CD4-positive, alpha-beta T cell treated with Interleukin-15 for 1 hour (primary cell): Measurements from ENCODE around the gene GPR150.

Experiments
- DNase-seq: peaks from one replicate; pipeline ENCODE4 v3.0.0-alpha.2; 2020

The GPR150 gene

DNA sequence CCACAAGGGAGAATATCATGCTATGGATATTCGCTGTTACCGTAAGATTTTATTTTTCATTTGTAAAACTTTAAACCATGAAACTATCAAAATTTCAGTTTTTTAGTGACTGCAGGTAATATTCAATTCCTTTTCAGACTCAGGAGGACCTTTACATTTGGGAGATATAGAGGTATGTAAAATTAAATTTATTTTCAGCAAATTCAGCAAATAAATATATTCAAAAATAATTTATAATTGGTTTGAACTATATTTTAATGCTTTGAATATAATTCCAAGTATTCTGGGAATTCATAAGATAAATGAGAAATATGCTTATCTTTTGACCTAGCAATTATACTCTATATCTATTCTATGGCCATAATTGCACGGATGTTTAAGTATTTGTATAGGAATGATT lies 34.3 kb downstream of the GPR150 start:
- no peak for DNase-seq

DNA sequence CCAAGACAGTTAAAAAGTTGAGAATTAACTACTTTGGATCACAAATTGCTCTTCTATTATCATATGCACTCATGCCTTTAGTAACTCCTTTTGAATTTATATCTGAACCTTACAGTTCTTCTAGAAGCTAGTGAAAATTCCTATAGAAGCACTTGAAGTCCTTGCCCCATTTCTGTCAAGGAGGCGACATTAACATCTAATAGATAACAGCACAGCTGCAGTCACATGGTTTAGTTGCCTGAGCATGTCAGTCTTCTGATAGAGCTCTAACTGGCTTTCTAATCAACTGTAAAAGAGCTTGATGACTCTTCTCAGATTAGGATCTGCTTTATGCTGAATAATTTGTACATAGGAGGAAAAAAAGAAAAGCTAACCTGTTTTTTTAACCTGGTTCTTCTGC lies 35.7 kb downstream of the GPR150 start:
- DNase-seq: no peak

- no peak for DNase-seq
Observed at GRCh38 chr5:95660060-95660459, 40.2 kb downstream of the GPR150 start.

GRCh38 chr5:95662946-95663345 lies 43.1 kb downstream of the GPR150 start:
- no peak for DNase-seq

DNA sequence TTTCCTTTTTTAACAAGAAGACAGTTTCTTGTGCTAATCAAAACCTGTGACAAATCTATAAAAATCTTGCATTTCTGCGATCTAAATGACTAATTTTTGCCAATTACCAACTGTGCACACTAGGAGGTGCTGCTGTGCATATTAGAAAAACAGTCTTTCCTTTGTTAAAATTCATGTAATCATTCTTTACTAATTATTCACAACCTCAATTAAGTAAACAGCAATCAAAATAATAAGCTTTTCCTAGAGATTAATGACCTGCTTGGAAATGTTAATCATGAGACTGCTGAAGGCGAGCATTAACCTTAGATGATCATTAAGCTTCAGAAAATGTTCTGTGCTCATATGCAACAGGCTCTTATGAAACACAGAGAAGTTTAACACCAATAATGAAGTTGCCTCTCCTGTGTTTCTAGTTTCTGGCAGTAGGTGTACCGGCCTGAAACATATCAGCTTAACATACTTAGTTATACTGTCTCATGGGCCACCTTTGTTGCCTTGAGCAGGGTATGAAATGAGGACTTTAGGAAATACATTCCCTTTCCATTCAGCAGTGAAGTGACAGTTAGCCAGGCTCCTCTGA lies 44.4 kb downstream of the GPR150 start:
- no peak for DNase-seq

- DNase-seq: no peak
Observed at GRCh38 chr5:95667061-95667618, 47.3 kb downstream of the GPR150 start.

DNA sequence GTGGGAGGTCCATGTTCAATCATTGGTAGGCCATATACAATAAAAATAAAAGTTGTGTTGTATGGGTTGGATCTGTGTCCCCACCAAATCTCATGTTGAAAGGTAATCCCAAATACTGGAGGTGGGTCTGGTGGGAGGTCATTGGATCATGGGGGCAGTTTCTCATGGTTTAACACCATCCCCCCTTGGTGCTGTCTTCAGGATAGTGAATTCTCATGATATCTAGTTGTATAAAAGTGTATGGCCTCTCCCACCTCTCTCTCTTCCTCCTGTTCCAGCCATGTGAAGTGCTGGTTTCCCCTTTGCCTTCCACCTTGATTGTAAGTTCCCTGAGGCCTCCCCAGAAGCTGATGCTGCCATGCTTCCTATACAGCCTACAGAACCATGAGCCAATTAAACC lies 47.8 kb downstream of the GPR150 start:
- no peak for DNase-seq

DNA sequence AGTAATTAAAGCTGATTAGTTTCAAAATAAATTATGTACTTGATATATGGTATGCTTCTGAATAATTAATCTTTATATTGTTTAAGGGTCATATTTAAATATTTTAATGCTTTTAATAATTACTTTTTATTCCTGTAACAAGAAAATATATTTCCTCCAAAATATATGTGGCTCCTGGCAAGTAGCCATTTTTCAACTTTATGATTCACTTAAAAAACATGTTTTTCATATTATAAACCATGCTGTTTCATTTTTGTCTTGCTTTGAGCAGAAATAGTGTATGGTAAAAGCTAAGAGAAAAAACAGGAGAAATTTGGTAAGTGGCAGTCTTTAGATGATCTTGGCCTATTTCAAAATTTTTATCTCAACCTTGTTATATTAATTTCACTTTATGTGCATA lies 48.3 kb downstream of the GPR150 start:
- DNase-seq: no peak

- DNase-seq: no peak
Observed at GRCh38 chr5:95668728-95669127, 48.8 kb downstream of the GPR150 start.

DNA sequence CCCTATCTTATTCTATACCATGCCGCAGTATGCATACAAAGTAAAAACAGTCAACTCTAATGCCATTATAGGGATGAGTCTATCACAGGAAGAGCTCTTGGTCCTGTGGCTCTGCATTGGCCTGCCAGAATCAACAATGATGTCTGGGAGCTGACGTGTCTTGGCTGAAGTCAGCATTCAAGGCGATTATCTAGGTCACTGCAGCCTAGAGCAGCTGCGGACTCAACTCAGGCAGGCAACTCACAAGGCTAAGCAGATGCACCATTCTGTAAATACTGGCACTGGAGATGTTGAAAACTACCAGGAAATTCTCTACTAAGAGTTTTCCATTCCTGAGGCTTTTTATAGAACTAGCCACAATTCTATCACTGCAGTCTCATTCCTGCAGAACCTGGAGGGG lies 49.7 kb downstream of the GPR150 start:
- no peak for DNase-seq

DNA sequence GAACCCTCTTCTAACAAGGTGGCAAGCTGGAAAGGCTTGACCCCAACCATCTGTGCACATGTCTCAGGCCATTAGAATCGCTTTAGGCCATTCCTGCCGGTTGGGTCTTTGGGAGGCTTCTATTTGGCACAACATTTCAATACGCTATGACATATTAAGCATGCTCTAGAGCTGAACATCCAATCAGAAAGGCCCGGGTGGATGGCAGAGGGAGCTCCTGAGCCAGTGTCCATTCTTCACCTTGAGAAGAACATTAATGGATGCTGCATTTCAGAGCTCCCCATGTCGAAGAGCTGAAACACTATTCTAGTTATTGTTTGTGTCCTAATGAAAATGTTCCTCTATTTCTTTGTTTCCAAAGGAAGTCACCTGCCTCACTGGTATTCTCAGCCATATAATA lies 50.1 kb downstream of the GPR150 start:
- DNase-seq: no peak

- no peak for DNase-seq
Observed at GRCh38 chr5:95670568-95670967, 50.7 kb downstream of the GPR150 start.
